OCI-LY1 (cell line): ENCODE results near the gene BCKDK.

Experiments used
- H2AFZ ChIP-seq: fragments of 200-600 bp; sonication (generic), shearing (Covaris generic); 2 replicates; pipeline ENCODE4 v1.6.0; 2014; ENCODE audit warnings: antibody characterized with exemption, mild to moderate bottlenecking, low read length
- H3F3A ChIP-seq: fragments of 200-600 bp; sonication (generic), shearing (Covaris generic); 2 replicates; pipeline ENCODE4 v1.6.0; 2014; ENCODE audit warnings: mild to moderate bottlenecking, antibody characterized with exemption, low read length, moderate library complexity; ENCODE audit not compliant: insufficient read depth
- H3K27ac ChIP-seq: fragments of 200-600 bp; sonication (generic); 2 replicates; pipeline ENCODE4 v1.5.1; 2014; ENCODE audit warnings: low read length, mixed run types, mild to moderate bottlenecking, low read depth; ENCODE audit not compliant: poor library complexity, severe bottlenecking
- H3K27me3 ChIP-seq: fragments of 200-600 bp; sonication (generic); 2 replicates; pipeline ENCODE4 v1.6.0; 2014; ENCODE audit warnings: antibody characterized with exemption, mild to moderate bottlenecking, low read length, moderate library complexity; ENCODE audit not compliant: insufficient read depth
- H3K36me3 ChIP-seq: fragments of 200-600 bp; sonication (generic); 2 replicates; pipeline ENCODE4 v1.6.1; 2014; ENCODE audit warnings: mild to moderate bottlenecking, antibody characterized with exemption, low read length, moderate library complexity, mixed read lengths; ENCODE audit not compliant: insufficient read depth
- H3K4me1 ChIP-seq: fragments of 200-600 bp; sonication (generic); 2 replicates; pipeline ENCODE4 v1.5.1; 2014; ENCODE audit warnings: mild to moderate bottlenecking, low read length, moderate library complexity; ENCODE audit not compliant: insufficient read depth, severe bottlenecking
- H3K4me2 ChIP-seq: fragments of 200-600 bp; sonication (generic), shearing (Covaris generic); 2 replicates; pipeline ENCODE4 v1.6.1; 2014; ENCODE audit warnings: low read length
- H3K4me3 ChIP-seq: fragments of 200-600 bp; sonication (generic); 2 replicates; pipeline ENCODE4 v1.5.1; 2014; ENCODE audit warnings: low read length, low read depth, mild to moderate bottlenecking, mixed read lengths; ENCODE audit not compliant: poor library complexity, severe bottlenecking
- H3K79me2 ChIP-seq: fragments of 200-600 bp; shearing (Covaris generic); 2 replicates; pipeline ENCODE4 v1.6.1; 2016; ENCODE audit warnings: mixed run types, low read length, mixed read lengths; ENCODE audit not compliant: insufficient read depth
- H3K9ac ChIP-seq: fragments of 200-600 bp; sonication (generic), shearing (Covaris generic); 2 replicates; pipeline ENCODE4 v1.6.1; 2014; ENCODE audit warnings: mild to moderate bottlenecking, low read length, mixed read lengths
- H3K9me2 ChIP-seq: fragments of 200-600 bp; sonication (generic), shearing (Covaris generic); 2 replicates; pipeline ENCODE4 v1.6.1; 2014; ENCODE audit warnings: low read depth, mild to moderate bottlenecking, low read length, mixed read lengths
- H3K9me3 ChIP-seq: fragments of 200-600 bp; shearing (Covaris generic); 2 replicates; pipeline ENCODE4 v1.6.1; 2014; ENCODE audit warnings: low read length, mixed read lengths
- H4K20me1 ChIP-seq: fragments of 200-600 bp; sonication (generic), shearing (Covaris generic); 2 replicates; pipeline ENCODE4 v1.6.0; 2016; ENCODE audit warnings: mild to moderate bottlenecking, low read length; ENCODE audit not compliant: insufficient read depth
- CTCF ChIP-seq: fragments of 200-600 bp; sonication (generic), shearing (Covaris generic); IDR thresholded peaks from 2 replicates; pipeline ENCODE4 v1.5.1; 2017; ENCODE audit warnings: mild to moderate bottlenecking, antibody characterized with exemption, low read length, moderate library complexity, mixed read lengths
- EZH2 ChIP-seq: fragments of 200-600 bp; sonication (generic), shearing (Covaris generic); IDR thresholded peaks from 2 replicates; pipeline ENCODE4 v1.8.0; 2017; ENCODE audit warnings: borderline replicate concordance, mixed run types, mild to moderate bottlenecking, antibody characterized with exemption, low read length, moderate library complexity, mixed read lengths

Gene BCKDK

DNA sequence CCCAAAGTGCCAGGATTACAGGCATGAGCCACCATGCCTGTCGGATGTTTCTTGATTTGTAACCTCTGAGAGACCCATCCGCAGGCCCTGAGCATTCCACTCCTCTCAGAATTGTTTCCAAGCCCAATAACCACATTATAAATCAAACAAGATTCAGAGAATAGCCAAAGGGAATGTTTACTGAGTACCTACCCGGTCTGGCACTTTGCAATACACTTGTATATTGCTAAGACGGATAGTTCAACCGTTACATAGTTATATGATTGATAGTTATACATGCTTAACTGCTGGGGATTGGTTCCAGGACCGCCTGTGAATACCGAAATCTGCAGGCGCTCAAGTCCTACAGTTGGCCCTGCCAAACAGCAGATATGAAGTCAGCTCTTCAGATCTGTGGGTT is 6.3 kb downstream of the BCKDK start:
- no peak overlapping the region for H3K27ac ChIP-seq

DNA sequence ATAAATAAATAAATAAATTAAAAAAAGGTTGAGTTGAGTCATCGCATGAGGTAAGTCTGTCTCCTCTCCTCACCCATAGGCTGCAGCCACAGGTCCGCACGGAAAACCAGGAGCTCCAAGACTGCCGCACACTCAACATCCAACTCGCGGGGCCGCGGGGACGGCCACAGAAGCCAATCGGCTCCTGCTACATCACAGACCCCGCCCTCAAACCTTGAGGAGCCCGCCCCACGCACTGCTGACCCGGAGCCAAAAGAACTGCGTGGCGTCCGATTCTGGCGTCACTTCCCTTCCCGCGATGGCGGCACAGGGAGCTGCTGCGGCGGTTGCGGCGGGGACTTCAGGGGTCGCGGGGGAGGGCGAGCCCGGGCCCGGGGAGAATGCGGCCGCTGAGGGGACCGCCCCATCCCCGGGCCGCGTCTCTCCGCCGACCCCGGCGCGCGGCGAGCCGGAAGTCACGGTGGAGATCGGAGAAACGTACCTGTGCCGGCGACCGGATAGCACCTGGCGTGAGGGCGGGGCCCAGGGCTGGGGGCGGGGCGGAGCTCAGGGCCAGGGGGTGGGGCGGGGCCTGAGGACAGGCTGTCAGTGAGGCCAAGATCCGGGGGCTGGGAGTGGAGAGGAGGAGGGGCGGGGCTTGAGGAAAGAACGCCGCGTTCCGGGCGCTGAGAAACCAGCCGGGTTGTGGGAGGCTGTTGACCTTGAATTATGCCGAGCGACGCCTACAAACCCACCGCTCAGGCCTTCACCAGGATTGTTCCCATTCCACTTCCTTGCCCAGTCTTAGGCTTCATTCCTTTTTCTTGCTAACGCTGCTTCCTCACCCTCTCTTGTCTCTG is 9.4 kb downstream of the BCKDK start, which contains the start of gene KAT8:
Gene KAT8, plus strand, starts transcription at position 281 of the 839 bp plus-strand sequence. Its CDS starts 18 bp downstream, at position 299.
- Histone ChIP-seq H3K27me3 (no peaks in the 10 kb centered on the region), H3K9me2 (no peaks in the 10 kb centered on the region), H3K9ac (peak within 1 kb of the TSS; percentile 86), H3K4me3 (peak within 1 kb of the TSS; percentile 87), H3K9me3 (no peaks in the 10 kb centered on the region), H3K36me3 (peaks cover 44% of the 10 kb centered on the region), H3K79me2 (peaks cover 7% of the 10 kb centered on the region; the same call in 1 of the 2 replicates), H3K4me2 (peak within 1 kb of the TSS; percentile 96), H3F3A (no peaks in the 10 kb centered on the region), H2AFZ (no peak within 1 kb of the TSS), H3K27ac (peak within 1 kb of the TSS; percentile 40), H3K4me1 (peaks cover 16% of the 10 kb centered on the region), H4K20me1 (no peaks in the 10 kb centered on the region)
- no peak for TF ChIP-seq EZH2
- no peak for TF ChIP-seq CTCF

More for the DNA sequence above, 6.3 kb downstream of the BCKDK start:
- peaks cover 16% of the 10 kb centered on the region for H3K4me1 ChIP-seq
- TF ChIP-seq CTCF (no peak), EZH2 (no peak)
- no peak overlapping the region for H3K4me3 ChIP-seq
- H3K4me2 ChIP-seq, result no peak overlapping the region
- no peaks in the 10 kb centered on the region for H3F3A ChIP-seq
- H3K9me2 ChIP-seq, result no peaks in the 10 kb centered on the region
- H3K36me3 ChIP-seq, result peaks cover 38% of the 10 kb centered on the region
- H3K79me2 ChIP-seq, result peaks cover 7% of the 10 kb centered on the region; the same call in 1 of the 2 replicates
- no peaks in the 10 kb centered on the region for H3K9me3 ChIP-seq
- no peak overlapping the region for H2AFZ ChIP-seq
- H3K9ac ChIP-seq, result no peak overlapping the region
- no peaks in the 10 kb centered on the region for H4K20me1 ChIP-seq
- H3K27me3 ChIP-seq, result no peaks in the 10 kb centered on the region

- peak overlapping the region; percentile 18 for H3K27ac ChIP-seq
- no peak for TF ChIP-seq CTCF
- TF ChIP-seq EZH2, result no peak
These were observed 10.3 kb downstream of the BCKDK start for GRCh38 chr16:31118223-31119155.

More at GRCh38 chr16:31118223-31119155, 10.3 kb downstream of the BCKDK start:
- H3K27me3 ChIP-seq, result no peaks in the 10 kb centered on the region
- H3K4me2 ChIP-seq, result peak overlapping the region; percentile 96
- H3K9me3 ChIP-seq, result no peaks in the 10 kb centered on the region
- H3F3A ChIP-seq, result no peaks in the 10 kb centered on the region
- H3K79me2 ChIP-seq, result peaks cover 7% of the 10 kb centered on the region; the same call in 1 of the 2 replicates
- H3K36me3 ChIP-seq, result peaks cover 43% of the 10 kb centered on the region
- H3K4me3 ChIP-seq, result peak overlapping the region; percentile 87
- H3K4me1 ChIP-seq, result peaks cover 16% of the 10 kb centered on the region
- H3K9ac ChIP-seq, result peak overlapping the region; percentile 86
- H2AFZ ChIP-seq, result no peak overlapping the region
- no peaks in the 10 kb centered on the region for H3K9me2 ChIP-seq
- H4K20me1 ChIP-seq, result no peaks in the 10 kb centered on the region
